ENCODE results near the gene C10orf90. TPM values are rescaled to one million over a fixed set of nuclear protein-coding genes. Genes with fewer than 3 reads are reported as not detected.

C10orf90 gene
- total RNA-seq, 1 experiment from 2014 or later, result not detected

DNA sequence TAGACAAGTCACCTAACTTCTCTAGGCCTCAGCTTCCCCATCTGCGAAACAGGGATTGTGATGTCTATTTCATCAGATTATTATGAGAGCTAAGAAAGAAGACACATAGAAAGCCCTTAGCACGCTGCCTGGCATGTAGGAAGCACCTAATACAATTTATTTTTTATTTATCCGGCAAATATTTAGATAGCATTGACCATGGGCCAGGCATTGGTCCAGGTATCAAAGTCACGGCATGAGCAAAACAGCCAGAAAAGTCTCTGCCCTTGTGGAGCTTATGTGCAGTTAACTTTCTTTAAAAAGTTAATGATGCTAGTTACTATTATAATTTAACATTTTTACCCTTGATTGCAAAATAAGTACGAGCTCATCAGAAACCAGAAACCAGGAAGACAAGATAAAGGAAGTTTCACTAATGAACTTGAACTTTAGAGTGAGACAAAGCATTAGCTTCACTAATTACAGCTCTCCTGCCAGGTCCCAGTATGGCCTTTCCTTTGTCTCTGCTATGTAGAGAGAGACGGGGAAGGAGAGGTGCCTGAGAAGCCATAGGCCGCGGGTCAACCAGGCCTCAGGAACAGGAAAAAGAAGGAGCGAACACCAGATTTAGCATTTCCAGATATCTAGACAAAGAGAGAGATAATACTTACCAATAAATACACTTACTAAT, 142.7 kb downstream of the C10orf90 start:
- H3K4me3 Mint-ChIP-seq, result no peak overlapping the region
- no peak overlapping the region for H3T11ph ChIP-seq (ENCODE audit: low read length)

More for the DNA sequence above, 142.7 kb downstream of the C10orf90 start:
- Histone ChIP-seq H3K18ac (ENCODE audit: insufficient read length, low read depth, low read length) (no peak overlapping the region), H2BK15ac (ENCODE audit: low read depth, low read length) (no peak overlapping the region), H3K23me2 (ENCODE audit: insufficient read length, low read depth, low read length, poor library complexity, severe bottlenecking) (no peaks in the 10 kb centered on the region), H2BK12ac (ENCODE audit: insufficient read length, low read depth, low read length) (no peak overlapping the region), H2BK20ac (ENCODE audit: low read depth, low read length, poor library complexity, severe bottlenecking) (no peak overlapping the region), H3K9ac (ENCODE audit: extremely low read depth, insufficient read length, low read length) (no peak overlapping the region), H3K27ac (ENCODE audit: insufficient read length, low read depth, low read length) (no peak overlapping the region), H2AK5ac (ENCODE audit: insufficient read length, low read length) (no peak overlapping the region), H3K56ac (ENCODE audit: insufficient read length, low read depth, low read length) (no peak overlapping the region), H3K23ac (ENCODE audit: insufficient read length, low read depth, low read length) (no peak overlapping the region), H4K91ac (ENCODE audit: insufficient read length, low read depth, low read length) (no peak overlapping the region), H3K27me3 (ENCODE audit: insufficient read depth, low read length) (no peaks in the 10 kb centered on the region), H3K14ac (ENCODE audit: insufficient read depth, low read length) (no peak overlapping the region), H3K9me3 (ENCODE audit: control insufficient read depth, low read depth, low read length) (no peaks in the 10 kb centered on the region), H3K4me2 (ENCODE audit: insufficient read depth, insufficient read length, low read length) (no peak overlapping the region), H4K20me1 (ENCODE audit: control insufficient read depth, insufficient read depth, insufficient read length) (no peaks in the 10 kb centered on the region), H3K4ac (ENCODE audit: low read depth, low read length) (no peak overlapping the region), H4K5ac (ENCODE audit: insufficient read length, low read depth, low read length) (no peak overlapping the region), H3K79me2 (ENCODE audit: insufficient read depth, low read length) (no peaks in the 10 kb centered on the region), H4K8ac (replicated peaks; ENCODE audit: insufficient read length, low read depth, low read length) (no peak overlapping the region), H2AFZ (ENCODE audit: low read length) (no peak overlapping the region), H3K4me1 (ENCODE audit: insufficient read depth, low read length) (no peaks in the 10 kb centered on the region), H3K79me1 (ENCODE audit: insufficient read depth, low read depth, low read length, poor library complexity, severe bottlenecking) (no peaks in the 10 kb centered on the region), H2BK5ac (ENCODE audit: insufficient read length, low read length) (no peak overlapping the region), H2BK120ac (ENCODE audit: low read depth, low read length, poor library complexity, severe bottlenecking) (no peak overlapping the region)
- WGBS (ENCODE audit: extremely low coverage, insufficient read length, low lambda C conversion rate), result no CpG with 5 or more reads among the region's 9 CpGs
- TF ChIP-seq, protein P1, sequence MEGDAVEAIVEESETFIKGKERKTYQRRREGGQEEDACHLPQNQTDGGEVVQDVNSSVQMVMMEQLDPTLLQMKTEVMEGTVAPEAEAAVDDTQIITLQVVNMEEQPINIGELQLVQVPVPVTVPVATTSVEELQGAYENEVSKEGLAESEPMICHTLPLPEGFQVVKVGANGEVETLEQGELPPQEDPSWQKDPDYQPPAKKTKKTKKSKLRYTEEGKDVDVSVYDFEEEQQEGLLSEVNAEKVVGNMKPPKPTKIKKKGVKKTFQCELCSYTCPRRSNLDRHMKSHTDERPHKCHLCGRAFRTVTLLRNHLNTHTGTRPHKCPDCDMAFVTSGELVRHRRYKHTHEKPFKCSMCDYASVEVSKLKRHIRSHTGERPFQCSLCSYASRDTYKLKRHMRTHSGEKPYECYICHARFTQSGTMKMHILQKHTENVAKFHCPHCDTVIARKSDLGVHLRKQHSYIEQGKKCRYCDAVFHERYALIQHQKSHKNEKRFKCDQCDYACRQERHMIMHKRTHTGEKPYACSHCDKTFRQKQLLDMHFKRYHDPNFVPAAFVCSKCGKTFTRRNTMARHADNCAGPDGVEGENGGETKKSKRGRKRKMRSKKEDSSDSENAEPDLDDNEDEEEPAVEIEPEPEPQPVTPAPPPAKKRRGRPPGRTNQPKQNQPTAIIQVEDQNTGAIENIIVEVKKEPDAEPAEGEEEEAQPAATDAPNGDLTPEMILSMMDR (conservative IDR thresholded peaks at IDR 0.05), result no peak
- DNase-seq, result no peak
- Mint-ChIP-seq H3K27ac (no peak overlapping the region), H3K4me1 (peaks cover 7 to 10% of the 10 kb centered on the region in 2 experiments), H3K36me3 (ENCODE audit: insufficient read depth in 1 of 3, low read depth in 3 of 3) (no peaks in the 10 kb centered on the region; a peak in 1 of 7 replicates), H3K9me3 (no peaks in the 10 kb centered on the region; a peak in 1 of 5 replicates), H3K27me3 (ENCODE audit: low read depth) (peaks cover 2% of the 10 kb centered on the region; the same call in 1 of the 2 replicates)

All from H9 (cell line).